ENCODE data around the gene TFPI2. TPM values are rescaled to one million over a fixed set of nuclear protein-coding genes. Genes with fewer than 3 reads are reported as not detected.

TFPI2 gene
- total RNA-seq, 1 experiment from 2014 or later = 53.1 TPM

DNA sequence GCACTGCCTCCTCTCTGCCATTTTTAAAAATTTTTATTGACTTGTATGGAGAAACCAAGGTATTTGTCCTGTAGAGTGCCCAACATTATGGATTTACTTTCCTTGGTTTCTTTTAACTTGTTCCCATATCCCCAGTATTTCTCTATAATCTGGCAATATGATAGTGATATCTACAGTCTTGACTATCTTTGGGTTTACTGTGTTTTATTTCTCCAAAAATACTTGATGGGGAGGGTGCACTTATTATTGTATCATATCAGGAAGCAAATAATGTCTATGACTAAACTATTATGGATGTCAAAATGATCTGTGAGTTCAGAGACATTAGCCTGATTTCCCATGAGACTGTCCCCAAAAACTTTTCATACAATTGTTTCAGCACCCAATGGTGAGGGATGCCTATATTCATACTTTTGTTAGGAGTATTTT lies 6.6 kb downstream of the TFPI2 start:
- ChIA-PET POLR2A (ENCODE audit: unreplicated experiment) (no interaction called here), CTCF (no interaction called here)
- Histone ChIP-seq H3K4me2 (ENCODE audit: low read length) (no peak overlapping the region), H4K20me1 (ENCODE audit: low read length) (peaks cover 8% of the 10 kb centered on the region), H3K9ac (ENCODE audit: low read length) (no peak overlapping the region), H3F3A (ENCODE audit: low read length, unreplicated experiment) (no peaks in the 10 kb centered on the region), H3K36me3 (ENCODE audit: low read depth, low read length) (peaks cover 6% of the 10 kb centered on the region; the same call in 1 of the 2 replicates), H3K79me2 (ENCODE audit: low read length) (peaks cover 4% of the 10 kb centered on the region; the same call in 1 of the 2 replicates), H3K9me2 (replicated peaks; ENCODE audit: low read length) (no peaks in the 10 kb centered on the region), H2AFZ (ENCODE audit: low read length) (no peak overlapping the region), H3K27me3 (ENCODE audit: low read length) (no peaks in the 10 kb centered on the region), H3K27ac (ENCODE audit: low read length) (no peak overlapping the region), H3K4me3 (ENCODE audit: low read length) (no peak overlapping the region), H3K4me1 (ENCODE audit: insufficient read depth, low read length) (peaks cover 8% of the 10 kb centered on the region), H3K9me3 (ENCODE audit: low read length) (no peaks in the 10 kb centered on the region)
- no TSS peak for BruUV-seq (replicated peaks)
- TF ChIP-seq EZH2phosphoT487 (IDR thresholded peaks at IDR 0.05; ENCODE audit: borderline replicate concordance, low read length) (no peak), EZH2 (IDR thresholded peaks at IDR 0.05; ENCODE audit: low read length, unreplicated experiment) (no peak)
- TF ChIP-seq, protein P1, sequence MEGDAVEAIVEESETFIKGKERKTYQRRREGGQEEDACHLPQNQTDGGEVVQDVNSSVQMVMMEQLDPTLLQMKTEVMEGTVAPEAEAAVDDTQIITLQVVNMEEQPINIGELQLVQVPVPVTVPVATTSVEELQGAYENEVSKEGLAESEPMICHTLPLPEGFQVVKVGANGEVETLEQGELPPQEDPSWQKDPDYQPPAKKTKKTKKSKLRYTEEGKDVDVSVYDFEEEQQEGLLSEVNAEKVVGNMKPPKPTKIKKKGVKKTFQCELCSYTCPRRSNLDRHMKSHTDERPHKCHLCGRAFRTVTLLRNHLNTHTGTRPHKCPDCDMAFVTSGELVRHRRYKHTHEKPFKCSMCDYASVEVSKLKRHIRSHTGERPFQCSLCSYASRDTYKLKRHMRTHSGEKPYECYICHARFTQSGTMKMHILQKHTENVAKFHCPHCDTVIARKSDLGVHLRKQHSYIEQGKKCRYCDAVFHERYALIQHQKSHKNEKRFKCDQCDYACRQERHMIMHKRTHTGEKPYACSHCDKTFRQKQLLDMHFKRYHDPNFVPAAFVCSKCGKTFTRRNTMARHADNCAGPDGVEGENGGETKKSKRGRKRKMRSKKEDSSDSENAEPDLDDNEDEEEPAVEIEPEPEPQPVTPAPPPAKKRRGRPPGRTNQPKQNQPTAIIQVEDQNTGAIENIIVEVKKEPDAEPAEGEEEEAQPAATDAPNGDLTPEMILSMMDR (conservative IDR thresholded peaks at IDR 0.05; ENCODE audit: low read depth, low read length) = no peak
- intact Hi-C loops (cut with micrococcal nuclease) = no loop called here
- no peak for ATAC-seq
- DNase-seq = no peak

DNA sequence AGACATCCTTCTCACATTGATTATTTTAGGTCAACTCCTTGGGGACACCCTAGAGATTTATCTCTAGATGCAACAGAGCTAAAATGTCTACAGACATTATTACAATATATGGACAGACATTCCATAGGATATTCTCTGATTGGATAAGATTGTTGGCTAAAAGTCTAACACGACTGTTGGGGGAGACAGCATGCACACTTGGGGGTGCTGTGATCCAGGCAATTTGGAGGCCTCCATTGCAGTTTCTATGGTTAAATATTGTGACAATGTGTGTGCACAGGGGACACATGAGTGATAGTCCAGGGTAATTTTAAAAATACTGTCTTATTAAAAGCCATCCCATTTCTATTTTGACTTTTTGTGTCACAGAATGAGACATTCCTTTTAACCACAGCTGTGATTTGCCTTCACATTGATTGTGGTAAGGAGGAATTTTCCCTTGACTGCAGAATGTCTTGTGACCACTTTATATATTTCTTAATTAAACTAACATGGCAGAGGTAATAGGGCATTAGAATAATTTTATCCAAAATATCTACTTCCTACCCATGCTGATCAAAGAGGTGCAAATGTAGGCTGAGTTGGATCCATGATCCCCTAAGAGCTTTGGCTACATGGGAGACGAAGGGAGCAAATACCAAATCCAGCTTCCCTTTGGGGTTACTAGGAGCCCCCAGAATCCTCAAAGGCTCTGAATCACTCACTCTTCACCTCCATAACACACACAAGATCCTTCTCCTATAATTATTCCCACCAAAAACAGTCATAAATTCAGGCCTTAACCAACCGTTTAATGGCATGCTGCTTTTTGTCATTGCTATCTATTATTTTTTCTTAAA lies 7.3 kb downstream of the TFPI2 start:
- TF ChIP-seq EZH2 (IDR thresholded peaks at IDR 0.05; ENCODE audit: low read length, unreplicated experiment) (no peak), EZH2phosphoT487 (IDR thresholded peaks at IDR 0.05; ENCODE audit: borderline replicate concordance, low read length) (no peak)
- TF ChIP-seq, protein P1 (conservative IDR thresholded peaks at IDR 0.05; ENCODE audit: low read depth, low read length) = no peak
- H3K9ac ChIP-seq (ENCODE audit: low read length) = no peak overlapping the region
- no peaks in the 10 kb centered on the region for H3K9me2 ChIP-seq (replicated peaks; ENCODE audit: low read length)
- ATAC-seq (no peak), DNase-seq (no peak)
- H3K4me3 ChIP-seq (ENCODE audit: low read length) = no peak overlapping the region
- H3K4me2 ChIP-seq (ENCODE audit: low read length) = no peak overlapping the region
- H3K27ac ChIP-seq (ENCODE audit: low read length) = no peak overlapping the region
- no peak overlapping the region for H2AFZ ChIP-seq (ENCODE audit: low read length)
- ChIA-PET CTCF (interaction anchor here (0.6 kb wide), 2 partner anchors 204 to 1349 kb away, joined by 3 to 6 read pairs; no protein-coding TSS in a partner anchor), POLR2A (ENCODE audit: unreplicated experiment) (no interaction called here)
- BruUV-seq (replicated peaks) = no TSS peak
- no peaks in the 10 kb centered on the region for H3F3A ChIP-seq (ENCODE audit: low read length, unreplicated experiment)
- H3K36me3 ChIP-seq (ENCODE audit: low read depth, low read length) = peaks cover 6% of the 10 kb centered on the region; the same call in 1 of the 2 replicates
- H3K4me1 ChIP-seq (ENCODE audit: insufficient read depth, low read length) = 0 out of 2 replicates have a peak, but pooled peaks cover 4% of the 10 kb centered on the region
- H3K27me3 ChIP-seq (ENCODE audit: low read length) = no peaks in the 10 kb centered on the region
- H3K9me3 ChIP-seq (ENCODE audit: low read length) = no peaks in the 10 kb centered on the region
- H4K20me1 ChIP-seq (ENCODE audit: low read length) = peaks cover 6% of the 10 kb centered on the region; the same call in 1 of the 2 replicates
- no peaks in the 10 kb centered on the region for H3K79me2 ChIP-seq (ENCODE audit: low read length)
- intact Hi-C loops (cut with micrococcal nuclease) = no loop called here

DNA sequence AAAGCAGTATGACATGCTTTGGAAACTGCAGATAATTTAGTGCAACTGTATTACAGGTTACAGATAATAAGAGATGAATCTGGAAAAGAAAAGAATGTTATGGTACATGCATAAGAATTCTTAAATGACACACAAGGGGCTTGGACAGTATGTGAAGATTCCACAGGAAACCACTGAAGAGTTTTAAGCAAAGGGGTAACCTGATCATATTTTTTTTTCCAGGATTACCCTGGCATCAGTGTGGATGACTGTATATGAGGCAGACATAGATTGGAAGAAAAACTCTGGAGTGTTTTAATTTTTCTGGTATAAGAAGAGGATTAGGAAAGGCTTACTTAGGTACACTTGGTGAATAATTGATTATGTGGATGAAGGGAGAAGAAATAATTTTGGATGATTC lies 8.1 kb downstream of the TFPI2 start:
- ChIA-PET POLR2A (ENCODE audit: unreplicated experiment) (no interaction called here), CTCF (interaction anchor here (0.6 kb wide), 3 partner anchors 205 to 1350 kb away, joined by 3 to 6 read pairs (median 3); no protein-coding TSS in a partner anchor)
- no peak overlapping the region for H2AFZ ChIP-seq (ENCODE audit: low read length)
- H3K27ac ChIP-seq (ENCODE audit: low read length) = no peak overlapping the region
- H3K79me2 ChIP-seq (ENCODE audit: low read length) = no peaks in the 10 kb centered on the region
- H4K20me1 ChIP-seq (ENCODE audit: low read length) = no peaks in the 10 kb centered on the region
- TF ChIP-seq EZH2 (IDR thresholded peaks at IDR 0.05; ENCODE audit: low read length, unreplicated experiment) = no peak
- TF ChIP-seq, protein P1 (conservative IDR thresholded peaks at IDR 0.05; ENCODE audit: low read depth, low read length) = no peak
- no peak for TF ChIP-seq EZH2phosphoT487 (IDR thresholded peaks at IDR 0.05; ENCODE audit: borderline replicate concordance, low read length)
- peaks cover 6% of the 10 kb centered on the region; the same call in 1 of the 2 replicates for H3K36me3 ChIP-seq (ENCODE audit: low read depth, low read length)
- H3K27me3 ChIP-seq (ENCODE audit: low read length) = no peaks in the 10 kb centered on the region
- H3K4me3 ChIP-seq (ENCODE audit: low read length) = no peak overlapping the region
- ATAC-seq (no peak), DNase-seq (no peak)
- no peak overlapping the region for H3K9ac ChIP-seq (ENCODE audit: low read length)
- H3K4me1 ChIP-seq (ENCODE audit: insufficient read depth, low read length) = no peaks in the 10 kb centered on the region
- H3K9me3 ChIP-seq (ENCODE audit: low read length) = no peaks in the 10 kb centered on the region
- no peaks in the 10 kb centered on the region for H3F3A ChIP-seq (ENCODE audit: low read length, unreplicated experiment)
- intact Hi-C loops (cut with micrococcal nuclease) = no loop called here
- H3K4me2 ChIP-seq (ENCODE audit: low read length) = no peak overlapping the region
- BruUV-seq (replicated peaks) = no TSS peak
- no peaks in the 10 kb centered on the region for H3K9me2 ChIP-seq (replicated peaks; ENCODE audit: low read length)

All from PC-3 (cell line).